GM12878 (cell line): ENCODE measurements around the gene TMEM150C.

Experiments used
- EZH2 ChIP-seq: IDR thresholded peaks from 2 replicates; pipeline ENCODE4 v1.6.1; 2012; ENCODE audit warnings: low read depth, mild to moderate bottlenecking, control low read depth, inconsistent platforms, low read length, borderline replicate concordance; ENCODE audit not compliant: control insufficient read depth
- HDAC6 ChIP-seq: fragments of 200-600 bp; sonication (generic); IDR thresholded peaks from one replicate; pipeline ENCODE4 v1.8.0; 2017; ENCODE audit warnings: antibody characterized with exemption; ENCODE audit not compliant: unreplicated experiment
- IKZF2 ChIP-seq, 2 experiments: fragments of 450-650 bp; IDR thresholded peaks; 2 replicates each; pipeline ENCODE4 v1.6.1; 2017; ENCODE audit warnings: mild to moderate bottlenecking in 2 of 2, moderate library complexity in 2 of 2
- JUNB ChIP-seq: IDR thresholded peaks from 2 replicates; pipeline ENCODE4 v1.6.1; 2016; ENCODE audit warnings: antibody characterized with exemption, mild to moderate bottlenecking
- MXI1 ChIP-seq: fragments of 150-350 bp; IDR thresholded peaks from 2 replicates; pipeline ENCODE4 v1.6.1; 2011; ENCODE audit warnings: low read depth, mild to moderate bottlenecking, inconsistent platforms, low read length, improper control_type of control experiment
- POLR2A ChIP-seq: IDR thresholded peaks from 2 replicates; pipeline ENCODE4 v1.6.1; 2011; ENCODE audit warnings: low read depth, mild to moderate bottlenecking, low read length
- YBX1 ChIP-seq: fragments of 450-650 bp; IDR thresholded peaks from 2 replicates; pipeline ENCODE4 v1.6.1; 2016; ENCODE audit warnings: antibody characterized with exemption
- YY1 ChIP-seq: IDR thresholded peaks from 2 replicates; pipeline ENCODE4 v1.6.1; 2011; ENCODE audit warnings: low read depth, mild to moderate bottlenecking, low read length
- ZNF24 ChIP-seq: fragments of 450-650 bp; IDR thresholded peaks from 2 replicates; pipeline ENCODE4 v1.6.1; 2017; ENCODE audit warnings: antibody characterized with exemption, mild to moderate bottlenecking
- TF ChIP-seq, protein P1 (sequence below): IDR thresholded peaks from 2 replicates; pipeline ENCODE4 v1.6.1; 2011; ENCODE audit warnings: low read depth, low read length, improper control_type of control experiment, borderline replicate concordance
- TF ChIP-seq, protein P2 (sequence below), 3 experiments: IDR thresholded peaks in 2 of 3; conservative IDR thresholded peaks in 1 of 3; 2 replicates each; pipeline ENCODE4 v1.5.1; 2011; ENCODE audit warnings: low read depth in 3 of 3, low read length in 3 of 3, mild to moderate bottlenecking in 3 of 3, control low read depth in 2 of 3, moderate library complexity in 2 of 3, inconsistent platforms in 1 of 3, mixed read lengths in 1 of 3; ENCODE audit not compliant: control insufficient read depth in 2 of 3, insufficient read depth in 1 of 3; ENCODE audit errors: extremely low read depth in 1 of 3
- TF ChIP-seq, protein P3 (sequence below): fragments of 450-650 bp; IDR thresholded peaks from 2 replicates; pipeline ENCODE4 v1.6.1; 2017; ENCODE audit warnings: borderline replicate concordance
- TF ChIP-seq, protein P4 (sequence below): IDR thresholded peaks from 2 replicates; pipeline ENCODE4 v1.6.1; 2012; ENCODE audit warnings: low read depth, low read length, improper control_type of control experiment

DNA sequence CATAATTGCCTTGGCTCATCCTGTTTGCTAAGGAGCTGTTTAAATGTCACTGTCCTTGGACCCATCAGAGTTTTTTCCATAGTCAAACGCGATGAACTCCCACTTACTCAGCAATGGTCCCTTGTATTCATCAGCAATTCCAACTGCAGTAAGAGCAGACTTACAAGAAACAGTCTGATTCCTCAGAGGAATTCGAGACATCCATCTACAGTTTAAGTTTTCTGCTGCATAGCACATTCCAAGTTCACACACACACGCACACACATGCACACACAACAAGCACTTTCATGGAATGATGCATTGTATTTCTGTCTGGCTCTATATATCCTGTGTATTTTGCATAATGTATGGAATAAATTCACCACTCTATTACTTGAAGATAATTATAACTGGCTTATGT lies 32.7 kb upstream of the TMEM150C start:
- no peak for TF ChIP-seq MXI1
- TF ChIP-seq JUNB = no peak
- no peak for TF ChIP-seq EZH2
- TF ChIP-seq POLR2A = no peak
- TF ChIP-seq, protein P1, sequence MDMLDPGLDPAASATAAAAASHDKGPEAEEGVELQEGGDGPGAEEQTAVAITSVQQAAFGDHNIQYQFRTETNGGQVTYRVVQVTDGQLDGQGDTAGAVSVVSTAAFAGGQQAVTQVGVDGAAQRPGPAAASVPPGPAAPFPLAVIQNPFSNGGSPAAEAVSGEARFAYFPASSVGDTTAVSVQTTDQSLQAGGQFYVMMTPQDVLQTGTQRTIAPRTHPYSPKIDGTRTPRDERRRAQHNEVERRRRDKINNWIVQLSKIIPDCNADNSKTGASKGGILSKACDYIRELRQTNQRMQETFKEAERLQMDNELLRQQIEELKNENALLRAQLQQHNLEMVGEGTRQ = no peak
- TF ChIP-seq, protein P2, sequence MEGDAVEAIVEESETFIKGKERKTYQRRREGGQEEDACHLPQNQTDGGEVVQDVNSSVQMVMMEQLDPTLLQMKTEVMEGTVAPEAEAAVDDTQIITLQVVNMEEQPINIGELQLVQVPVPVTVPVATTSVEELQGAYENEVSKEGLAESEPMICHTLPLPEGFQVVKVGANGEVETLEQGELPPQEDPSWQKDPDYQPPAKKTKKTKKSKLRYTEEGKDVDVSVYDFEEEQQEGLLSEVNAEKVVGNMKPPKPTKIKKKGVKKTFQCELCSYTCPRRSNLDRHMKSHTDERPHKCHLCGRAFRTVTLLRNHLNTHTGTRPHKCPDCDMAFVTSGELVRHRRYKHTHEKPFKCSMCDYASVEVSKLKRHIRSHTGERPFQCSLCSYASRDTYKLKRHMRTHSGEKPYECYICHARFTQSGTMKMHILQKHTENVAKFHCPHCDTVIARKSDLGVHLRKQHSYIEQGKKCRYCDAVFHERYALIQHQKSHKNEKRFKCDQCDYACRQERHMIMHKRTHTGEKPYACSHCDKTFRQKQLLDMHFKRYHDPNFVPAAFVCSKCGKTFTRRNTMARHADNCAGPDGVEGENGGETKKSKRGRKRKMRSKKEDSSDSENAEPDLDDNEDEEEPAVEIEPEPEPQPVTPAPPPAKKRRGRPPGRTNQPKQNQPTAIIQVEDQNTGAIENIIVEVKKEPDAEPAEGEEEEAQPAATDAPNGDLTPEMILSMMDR (IDR thresholded peaks at IDR 0.05 in 2 of 3, conservative IDR thresholded peaks at IDR 0.05 in 1 of 3; ENCODE audit: control insufficient read depth in 2 of 3, extremely low read depth in 1 of 3, insufficient read depth in 1 of 3, low read depth in 3 of 3, low read length in 3 of 3) = no peak
- TF ChIP-seq HDAC6 = no peak
- TF ChIP-seq ZNF24 = no peak
- TF ChIP-seq YBX1 = no peak
- no peak for TF ChIP-seq IKZF2 (IDR thresholded peaks at IDR 0.05)
- no peak for TF ChIP-seq YY1
- TF ChIP-seq, protein P3, sequence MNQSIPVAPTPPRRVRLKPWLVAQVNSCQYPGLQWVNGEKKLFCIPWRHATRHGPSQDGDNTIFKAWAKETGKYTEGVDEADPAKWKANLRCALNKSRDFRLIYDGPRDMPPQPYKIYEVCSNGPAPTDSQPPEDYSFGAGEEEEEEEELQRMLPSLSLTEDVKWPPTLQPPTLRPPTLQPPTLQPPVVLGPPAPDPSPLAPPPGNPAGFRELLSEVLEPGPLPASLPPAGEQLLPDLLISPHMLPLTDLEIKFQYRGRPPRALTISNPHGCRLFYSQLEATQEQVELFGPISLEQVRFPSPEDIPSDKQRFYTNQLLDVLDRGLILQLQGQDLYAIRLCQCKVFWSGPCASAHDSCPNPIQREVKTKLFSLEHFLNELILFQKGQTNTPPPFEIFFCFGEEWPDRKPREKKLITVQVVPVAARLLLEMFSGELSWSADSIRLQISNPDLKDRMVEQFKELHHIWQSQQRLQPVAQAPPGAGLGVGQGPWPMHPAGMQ = no peak
- TF ChIP-seq, protein P4, sequence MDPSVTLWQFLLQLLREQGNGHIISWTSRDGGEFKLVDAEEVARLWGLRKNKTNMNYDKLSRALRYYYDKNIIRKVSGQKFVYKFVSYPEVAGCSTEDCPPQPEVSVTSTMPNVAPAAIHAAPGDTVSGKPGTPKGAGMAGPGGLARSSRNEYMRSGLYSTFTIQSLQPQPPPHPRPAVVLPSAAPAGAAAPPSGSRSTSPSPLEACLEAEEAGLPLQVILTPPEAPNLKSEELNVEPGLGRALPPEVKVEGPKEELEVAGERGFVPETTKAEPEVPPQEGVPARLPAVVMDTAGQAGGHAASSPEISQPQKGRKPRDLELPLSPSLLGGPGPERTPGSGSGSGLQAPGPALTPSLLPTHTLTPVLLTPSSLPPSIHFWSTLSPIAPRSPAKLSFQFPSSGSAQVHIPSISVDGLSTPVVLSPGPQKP = no peak
